H9 (cell line): ENCODE data around the gene GPS1. TPM values are rescaled to one million over a fixed set of nuclear protein-coding genes. Genes with fewer than 3 reads are reported as not detected.

Source experiments
- DNase-seq: peaks from one replicate; pipeline ENCODE4 v3.0.0-alpha.2; 2017
- H2AFZ ChIP-seq: one replicate; pipeline ENCODE4 v1.6.1; 2013; ENCODE audit warnings: mild to moderate bottlenecking, low read length, control low read depth, moderate library complexity
- H2AK5ac ChIP-seq: 2 replicates; pipeline ENCODE4 v1.6.1; 2013; ENCODE audit warnings: low read length, control low read depth, mixed read lengths; ENCODE audit not compliant: insufficient read length
- H2BK120ac ChIP-seq: one replicate; pipeline ENCODE4 v1.6.1; 2013; ENCODE audit warnings: low read depth, mild to moderate bottlenecking, low read length, control low read depth, inconsistent platforms; ENCODE audit not compliant: poor library complexity, severe bottlenecking
- H2BK12ac ChIP-seq: 2 replicates; pipeline ENCODE4 v1.6.1; 2013; ENCODE audit warnings: low read length, control low read depth, mixed read lengths, low read depth; ENCODE audit not compliant: insufficient read length
- H2BK15ac ChIP-seq: 2 replicates; pipeline ENCODE4 v1.6.1; 2013; ENCODE audit warnings: low read depth, low read length, control low read depth
- H2BK20ac ChIP-seq: one replicate; pipeline ENCODE4 v1.6.1; 2013; ENCODE audit warnings: low read depth, mild to moderate bottlenecking, low read length, control low read depth, inconsistent platforms; ENCODE audit not compliant: poor library complexity, severe bottlenecking
- H2BK5ac ChIP-seq: 2 replicates; pipeline ENCODE4 v1.6.1; 2013; ENCODE audit warnings: low read length, control low read depth, mixed read lengths; ENCODE audit not compliant: insufficient read length
- H3K14ac ChIP-seq: 2 replicates; pipeline ENCODE4 v1.6.1; 2013; ENCODE audit warnings: low read length, control low read depth; ENCODE audit not compliant: insufficient read depth
- H3K18ac ChIP-seq: 2 replicates; pipeline ENCODE4 v1.6.1; 2013; ENCODE audit warnings: low read depth, mild to moderate bottlenecking, mixed read lengths, low read length, control low read depth; ENCODE audit not compliant: insufficient read length
- H3K23ac ChIP-seq: 2 replicates; pipeline ENCODE4 v1.6.1; 2013; ENCODE audit warnings: low read length, control low read depth, mixed read lengths, low read depth; ENCODE audit not compliant: insufficient read length
- H3K23me2 ChIP-seq: 2 replicates; pipeline ENCODE4 v1.6.1; 2013; ENCODE audit warnings: low read depth, mild to moderate bottlenecking, mixed read lengths, low read length, control low read depth; ENCODE audit not compliant: insufficient read length, poor library complexity, severe bottlenecking
- H3K27ac ChIP-seq: 2 replicates; pipeline ENCODE4 v1.5.1; 2013; ENCODE audit warnings: low read length, control low read depth, mixed read lengths, low read depth; ENCODE audit not compliant: insufficient read length
- H3K27me3 ChIP-seq: 2 replicates; pipeline ENCODE4 v1.6.1; 2013; ENCODE audit warnings: low read length, control low read depth, inconsistent platforms; ENCODE audit not compliant: insufficient read depth
- H3K4ac ChIP-seq: 2 replicates; pipeline ENCODE4 v1.6.1; 2013; ENCODE audit warnings: low read depth, mild to moderate bottlenecking, control low read depth, inconsistent platforms, low read length, moderate library complexity
- H3K4me1 ChIP-seq: 2 replicates; pipeline ENCODE4 v1.6.1; 2013; ENCODE audit warnings: low read length, control low read depth, inconsistent platforms; ENCODE audit not compliant: insufficient read depth
- H3K4me2 ChIP-seq: 2 replicates; pipeline ENCODE4 v1.6.1; 2013; ENCODE audit warnings: low read length, control low read depth, mixed read lengths; ENCODE audit not compliant: insufficient read length, insufficient read depth
- H3K56ac ChIP-seq: 2 replicates; pipeline ENCODE4 v1.6.1; 2013; ENCODE audit warnings: low read depth, mild to moderate bottlenecking, mixed read lengths, low read length, control low read depth; ENCODE audit not compliant: insufficient read length
- H3K79me1 ChIP-seq: 2 replicates; pipeline ENCODE4 v1.6.1; 2013; ENCODE audit warnings: low read depth, mild to moderate bottlenecking, moderate library complexity, low read length, control low read depth, inconsistent platforms; ENCODE audit not compliant: insufficient read depth, poor library complexity, severe bottlenecking
- H3K79me2 ChIP-seq: 2 replicates; pipeline ENCODE4 v1.6.1; 2013; ENCODE audit warnings: low read length, control low read depth, inconsistent platforms; ENCODE audit not compliant: insufficient read depth
- H3K9ac ChIP-seq: 2 replicates; pipeline ENCODE4 v1.6.1; 2013; ENCODE audit warnings: low read length, control low read depth, mixed read lengths; ENCODE audit not compliant: insufficient read length; ENCODE audit errors: extremely low read depth
- H3K9me3 ChIP-seq: one replicate; pipeline ENCODE4 v1.6.1; 2013; ENCODE audit warnings: low read depth, low read length, inconsistent platforms; ENCODE audit not compliant: control insufficient read depth
- H3T11ph ChIP-seq: one replicate; pipeline ENCODE4 v1.6.1; 2013; ENCODE audit warnings: mild to moderate bottlenecking, low read length, control low read depth, inconsistent platforms
- H4K20me1 ChIP-seq: one replicate; pipeline ENCODE4 v1.6.1; 2013; ENCODE audit not compliant: control insufficient read depth, insufficient read length, insufficient read depth
- H4K5ac ChIP-seq: 2 replicates; pipeline ENCODE4 v1.6.1; 2013; ENCODE audit warnings: low read depth, mild to moderate bottlenecking, mixed read lengths, low read length, control low read depth; ENCODE audit not compliant: insufficient read length
- H4K8ac ChIP-seq: replicated peaks from 2 replicates; pipeline ENCODE4 v1.6.1; 2013; ENCODE audit warnings: low read length, control low read depth, mixed read lengths, low read depth; ENCODE audit not compliant: insufficient read length
- H4K91ac ChIP-seq: 2 replicates; pipeline ENCODE4 v1.6.1; 2013; ENCODE audit warnings: low read depth, mild to moderate bottlenecking, moderate library complexity, mixed read lengths, low read length, control low read depth; ENCODE audit not compliant: insufficient read length
- H3K27ac Mint-ChIP-seq, 3 experiments: 2 replicates in 2 of 3; 3 replicates in 1 of 3; pipeline ENCODE4 v1.8.0; 2020 to 2021; ENCODE audit warnings: mixed read lengths in 3 of 3, mild to moderate bottlenecking in 1 of 3, moderate library complexity in 1 of 3
- H3K27me3 Mint-ChIP-seq: 2 replicates; pipeline ENCODE4 v1.8.0; 2021; ENCODE audit warnings: low read depth, mild to moderate bottlenecking, moderate library complexity, mixed read lengths
- H3K36me3 Mint-ChIP-seq, 3 experiments: 2 replicates in 2 of 3; 3 replicates in 1 of 3; pipeline ENCODE4 v1.8.0; 2020 to 2021; ENCODE audit warnings: low read depth in 3 of 3, mixed read lengths in 3 of 3; ENCODE audit not compliant: insufficient read depth in 1 of 3
- H3K4me1 Mint-ChIP-seq, 2 experiments: 2 replicates each; pipeline ENCODE4 v1.8.0; 2020; ENCODE audit warnings: mixed read lengths in 2 of 2
- H3K4me3 Mint-ChIP-seq, 2 experiments: 2 replicates in 1 of 2; 3 replicates in 1 of 2; pipeline ENCODE4 v1.8.0; 2020 to 2021; ENCODE audit warnings: mild to moderate bottlenecking in 2 of 2, mixed read lengths in 2 of 2, moderate library complexity in 1 of 2
- H3K9me3 Mint-ChIP-seq, 2 experiments: 2 replicates in 1 of 2; 3 replicates in 1 of 2; pipeline ENCODE4 v1.8.0; 2020; ENCODE audit warnings: mild to moderate bottlenecking in 2 of 2, mixed read lengths in 2 of 2, moderate library complexity in 1 of 2
- WGBS: extraction: QIAGEN DNeasy Blood & Tissue Kit; methylation state at CpG from one replicate; pipeline ENCODE4 v1.1.7; 2013; ENCODE audit warnings: missing lambda C conversion rate, low lambda C conversion rate, mixed read lengths; ENCODE audit not compliant: insufficient read length; ENCODE audit errors: extremely low coverage; 5-methylcytosine and 5-hydroxymethylcytosine counted together
- total RNA-seq: library from RNA; stranded (reverse); gene quantifications from 2 replicates; pipeline ENCODE4 v1.2.1, GENCODE V29; 2021
- TF ChIP-seq, protein P1 (sequence below): fragments of 200-600 bp; sonication (generic); conservative IDR thresholded peaks from 3 replicates; pipeline ENCODE4 v1.8.0; 2021; ENCODE audit warnings: antibody characterized with exemption, mild to moderate bottlenecking

Gene GPS1
- total RNA-seq, 1 experiment from 2014 or later = 164 TPM

- Histone ChIP-seq H3K23ac (no peak overlapping the region), H2BK20ac (no peak overlapping the region), H4K8ac (no peak overlapping the region), H3K56ac (no peak overlapping the region), H2BK120ac (no peak overlapping the region), H3K23me2 (no peaks in the 10 kb centered on the region), H2AK5ac (no peak overlapping the region), H3K9ac (no peak overlapping the region), H4K5ac (no peak overlapping the region), H4K91ac (no peak overlapping the region), H3T11ph (no peak overlapping the region), H3K79me2 (peaks cover 3% of the 10 kb centered on the region; the same call in 1 of the 2 replicates), H2AFZ (no peak overlapping the region), H2BK5ac (no peak overlapping the region), H3K14ac (no peak overlapping the region), H3K18ac (no peak overlapping the region), H3K27me3 (no peaks in the 10 kb centered on the region), H3K27ac (no peak overlapping the region), H3K4ac (no peak overlapping the region), H2BK15ac (no peak overlapping the region), H3K9me3 (no peaks in the 10 kb centered on the region), H3K4me2 (no peak overlapping the region), H3K79me1 (peaks cover 6% of the 10 kb centered on the region), H4K20me1 (no peaks in the 10 kb centered on the region), H3K4me1 (no peaks in the 10 kb centered on the region), H2BK12ac (no peak overlapping the region)
- H3K27me3 Mint-ChIP-seq = no peaks in the 10 kb centered on the region
- DNase-seq = no peak
- no peaks in the 10 kb centered on the region for H3K9me3 Mint-ChIP-seq
- no peaks in the 10 kb centered on the region for H3K4me1 Mint-ChIP-seq
- H3K4me3 Mint-ChIP-seq = no peak overlapping the region
- TF ChIP-seq, protein P1, sequence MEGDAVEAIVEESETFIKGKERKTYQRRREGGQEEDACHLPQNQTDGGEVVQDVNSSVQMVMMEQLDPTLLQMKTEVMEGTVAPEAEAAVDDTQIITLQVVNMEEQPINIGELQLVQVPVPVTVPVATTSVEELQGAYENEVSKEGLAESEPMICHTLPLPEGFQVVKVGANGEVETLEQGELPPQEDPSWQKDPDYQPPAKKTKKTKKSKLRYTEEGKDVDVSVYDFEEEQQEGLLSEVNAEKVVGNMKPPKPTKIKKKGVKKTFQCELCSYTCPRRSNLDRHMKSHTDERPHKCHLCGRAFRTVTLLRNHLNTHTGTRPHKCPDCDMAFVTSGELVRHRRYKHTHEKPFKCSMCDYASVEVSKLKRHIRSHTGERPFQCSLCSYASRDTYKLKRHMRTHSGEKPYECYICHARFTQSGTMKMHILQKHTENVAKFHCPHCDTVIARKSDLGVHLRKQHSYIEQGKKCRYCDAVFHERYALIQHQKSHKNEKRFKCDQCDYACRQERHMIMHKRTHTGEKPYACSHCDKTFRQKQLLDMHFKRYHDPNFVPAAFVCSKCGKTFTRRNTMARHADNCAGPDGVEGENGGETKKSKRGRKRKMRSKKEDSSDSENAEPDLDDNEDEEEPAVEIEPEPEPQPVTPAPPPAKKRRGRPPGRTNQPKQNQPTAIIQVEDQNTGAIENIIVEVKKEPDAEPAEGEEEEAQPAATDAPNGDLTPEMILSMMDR = no peak
- no peak overlapping the region for H3K27ac Mint-ChIP-seq
- peaks cover 21 to 72% (median 64%) of the 10 kb centered on the region in 3 experiments; a peak in 6 of 7 replicates for H3K36me3 Mint-ChIP-seq
- WGBS = no CpG with 5 or more reads among the region's 29 CpGs
These were observed 39.0 kb downstream of the GPS1 start for GRCh38 chr17:82090549-82091263.
